ENCODE data around the gene TSKS.

- TF ChIP-seq EZH2 (IDR thresholded peaks at IDR 0.05; ENCODE audit: insufficient read depth, poor library complexity, severe bottlenecking) (no peak), EZH2phosphoT487 (IDR thresholded peaks at IDR 0.05; ENCODE audit: insufficient read depth, low read depth) (no peak)
These were observed 16.7 kb downstream of the TSKS start for GRCh38 chr19:49746206-49746958.

Measured in GM23248 (cell line).